Measurements from ENCODE around the gene CDK1. TPM values are rescaled to one million over a fixed set of nuclear protein-coding genes. Genes with fewer than 3 reads are reported as not detected.

Gene CDK1
- polyA plus RNA-seq, 4 donors = 2.7 to 38.1 (median 18.8) TPM

Other genes starting within 250 kb of the CDK1 start
- 10 to 100 TPM in 1 of 4 donors, 1 to 10 TPM in 3; 2.0 to 30.0 (median 5.0) TPM for gene RHOBTB1, start 165.7 kb downstream of the CDK1 start, polyA plus RNA-seq

Measured in small intestine (tissue), 4 donors.